SK-N-SH (cell line): ENCODE results near the gene BPIFB3. TPM values are rescaled to one million over a fixed set of nuclear protein-coding genes. Genes with fewer than 3 reads are reported as not detected.

Experiments used
- CTCF ChIA-PET: fragments of 300-600, 350-600 bp; formaldehyde crosslinking; extraction: SDS; loops from one replicate; lab custom pipeline; 2021; lab: Yijun Ruan, JAX
- POLR2A ChIA-PET: fragments of 350-600 bp; sonication (Branson Sonifier 250); formaldehyde crosslinking; extraction: SDS; loops from one replicate; lab custom pipeline; 2020; ENCODE audit warnings: antibody characterized with exemption, inconsistent platforms; lab: Yijun Ruan, JAX
- DNase-seq: peaks from one replicate; pipeline ENCODE4 v3.0.0; 2012
- H2AFZ ChIP-seq: fragments of 200-600 bp; sonication (generic); 2 replicates; pipeline ENCODE4 v1.8.1; 2016; ENCODE audit warnings: antibody characterized with exemption, mild to moderate bottlenecking, low read depth
- H3F3A ChIP-seq: fragments of 200-600 bp; sonication (generic); replicated peaks from 2 replicates; pipeline ENCODE3; 2016; ENCODE audit warnings: antibody characterized with exemption, mild to moderate bottlenecking; ENCODE audit not compliant: insufficient read depth
- H3K27ac ChIP-seq, 2 experiments: fragments of 200-500 bp in 1 of 2; fragments of 200-600 bp in 1 of 2; sonication (Bioruptor generic) in 1 of 2; sonication (generic), shearing (Covaris generic) in 1 of 2; 2 replicates each; pipeline versions ENCODE4 v1.5.1 to v1.6.1; 2014 to 2016; ENCODE audit warnings: low read depth in 2 of 2, inconsistent platforms in 1 of 2, low read length in 1 of 2, mild to moderate bottlenecking in 1 of 2, mixed read lengths in 1 of 2
- H3K27me3 ChIP-seq: fragments of 200-600 bp; sonication (generic), shearing (Covaris generic); 2 replicates; pipeline ENCODE4 v1.6.1; 2016; ENCODE audit warnings: mixed run types; ENCODE audit not compliant: insufficient read depth
- H3K36me3 ChIP-seq, 2 experiments: fragments of 200-500 bp in 1 of 2; fragments of 200-600 bp in 1 of 2; sonication (Bioruptor generic) in 1 of 2; sonication (generic) in 1 of 2; replicated peaks in 1 of 2; 2 replicates each; pipeline versions ENCODE3 to v1.5.1; 2014 to 2016; ENCODE audit warnings: low read length in 1 of 2, mild to moderate bottlenecking in 1 of 2; ENCODE audit not compliant: insufficient read depth in 2 of 2, control insufficient read depth in 1 of 2
- H3K4me1 ChIP-seq, 2 experiments: fragments of 200-500 bp in 1 of 2; fragments of 200-600 bp in 1 of 2; sonication (Bioruptor generic) in 1 of 2; sonication (generic), shearing (Covaris generic) in 1 of 2; 2 replicates each; pipeline versions ENCODE4 v1.5.1 to v1.6.1; 2014 to 2016; ENCODE audit warnings: low read depth in 1 of 2, low read length in 1 of 2, mixed run types in 1 of 2; ENCODE audit not compliant: insufficient read depth in 2 of 2, control insufficient read depth in 1 of 2
- H3K4me2 ChIP-seq: fragments of 200-600 bp; sonication (generic), shearing (Covaris generic); 2 replicates; pipeline ENCODE4 v1.6.1; 2017; ENCODE audit warnings: mixed run types
- H3K4me3 ChIP-seq, 2 experiments: fragments of 200-500 bp in 1 of 2; fragments of 200-600 bp in 1 of 2; sonication (Bioruptor generic) in 1 of 2; sonication (generic), shearing (Covaris generic) in 1 of 2; 2 replicates each; pipeline versions ENCODE4 v1.5.1 to v1.8.1; 2014 to 2016; ENCODE audit warnings: low read depth in 2 of 2, inconsistent platforms in 1 of 2, low read length in 1 of 2, mild to moderate bottlenecking in 1 of 2, mixed read lengths in 1 of 2, moderate library complexity in 1 of 2
- H3K79me2 ChIP-seq: fragments of 200-600 bp; sonication (generic); 2 replicates; pipeline ENCODE4 v1.8.1; 2017; ENCODE audit warnings: mild to moderate bottlenecking; ENCODE audit not compliant: insufficient read depth
- H3K9ac ChIP-seq: fragments of 200-600 bp; sonication (generic); 2 replicates; pipeline ENCODE4 v1.6.1; 2017; ENCODE audit warnings: mixed run types
- H3K9me2 ChIP-seq: fragments of 200-600 bp; sonication (generic); 2 replicates; pipeline ENCODE4 v1.6.1; 2017; ENCODE audit warnings: mixed run types
- H3K9me3 ChIP-seq: fragments of 200-600 bp; sonication (generic); 2 replicates; pipeline ENCODE4 v1.6.1; 2017; ENCODE audit warnings: mixed run types, mild to moderate bottlenecking, moderate library complexity
- H4K20me1 ChIP-seq: fragments of 200-600 bp; sonication (generic); 2 replicates; pipeline ENCODE4 v1.6.1; 2017; ENCODE audit warnings: mild to moderate bottlenecking, mixed run types; ENCODE audit not compliant: insufficient read depth
- CTCF ChIP-seq: fragments of 200-600 bp; sonication (generic); IDR thresholded peaks from 2 replicates; pipeline ENCODE4 v1.6.1; 2017; ENCODE audit warnings: antibody characterized with exemption, mild to moderate bottlenecking, moderate library complexity
- ELF1 ChIP-seq: IDR thresholded peaks from 2 replicates; pipeline ENCODE4 v1.4.0; 2012
- EP300 ChIP-seq, 2 experiments: IDR thresholded peaks; 2 replicates each; pipeline versions ENCODE4 v1.4.0 to v1.6.1; 2012; ENCODE audit warnings: borderline replicate concordance in 1 of 2, low read depth in 1 of 2, low read length in 1 of 2
- EZH2phosphoT487 ChIP-seq: fragments of 200-600 bp; sonication (generic); IDR thresholded peaks from 2 replicates; pipeline ENCODE4 v1.6.1; 2017; ENCODE audit warnings: low read depth, mixed run types, mild to moderate bottlenecking, antibody characterized with exemption, moderate library complexity, borderline replicate concordance
- FOSL2 ChIP-seq: IDR thresholded peaks from 2 replicates; pipeline ENCODE4 v1.4.0; 2012; ENCODE audit warnings: low read depth, mild to moderate bottlenecking, moderate library complexity, borderline replicate concordance
- FOXJ3 ChIP-seq: sonication (generic); formaldehyde crosslinking; IDR thresholded peaks from 2 replicates; pipeline ENCODE4 v1.5.1; 2020; ENCODE audit warnings: mild to moderate bottlenecking, missing genetic modification reagents
- GABPA ChIP-seq: IDR thresholded peaks from 2 replicates; pipeline ENCODE4 v1.4.0; 2012; ENCODE audit warnings: low read depth, mild to moderate bottlenecking
- IRF3 ChIP-seq: fragments of 150-350 bp; IDR thresholded peaks from 2 replicates; pipeline ENCODE4 v1.6.1; 2016; ENCODE audit warnings: mild to moderate bottlenecking, low read depth, low read length
- JUND ChIP-seq: IDR thresholded peaks from 2 replicates; pipeline ENCODE4 v1.4.0; 2012
- MAX ChIP-seq: IDR thresholded peaks from 2 replicates; pipeline ENCODE4 v1.4.0; 2012; ENCODE audit warnings: low read depth
- MEF2A ChIP-seq: IDR thresholded peaks from 2 replicates; pipeline ENCODE4 v1.4.0; 2012; ENCODE audit warnings: low read depth, borderline replicate concordance
- NFIC ChIP-seq: IDR thresholded peaks from 2 replicates; pipeline ENCODE4 v1.4.0; 2012; ENCODE audit warnings: borderline replicate concordance
- NRF1 ChIP-seq: IDR thresholded peaks from 2 replicates; pipeline ENCODE4 v1.6.1; 2012; ENCODE audit warnings: low read depth, mild to moderate bottlenecking, low read length
- PBX3 ChIP-seq: IDR thresholded peaks from 2 replicates; pipeline ENCODE4; 2012
- RAD21 ChIP-seq: IDR thresholded peaks from 2 replicates; pipeline ENCODE4 v1.6.1; 2012; ENCODE audit warnings: mild to moderate bottlenecking, low read length
- RXRA ChIP-seq: IDR thresholded peaks from 2 replicates; pipeline ENCODE4 v1.4.0; 2012; ENCODE audit warnings: low read depth, mild to moderate bottlenecking, borderline replicate concordance
- TCF12 ChIP-seq: IDR thresholded peaks from 2 replicates; pipeline ENCODE4 v1.4.0; 2012
- TEAD4 ChIP-seq: IDR thresholded peaks from 2 replicates; pipeline ENCODE4 v1.4.0; 2012; ENCODE audit warnings: mild to moderate bottlenecking, borderline replicate concordance; ENCODE audit not compliant: insufficient read depth
- USF2 ChIP-seq: fragments of 150-350 bp; IDR thresholded peaks from 2 replicates; pipeline ENCODE4 v1.6.1; 2017; ENCODE audit warnings: antibody characterized with exemption, low read length, low read depth, borderline replicate concordance
- WGBS: methylation state at CpG from one replicate; pipeline ENCODE4 v1.1.6; 2017; ENCODE audit warnings: low lambda C conversion rate; 5-methylcytosine and 5-hydroxymethylcytosine counted together
- polyA plus RNA-seq, 3 experiments: library from polyadenylated mRNA; depleted of rRNA; stranded (reverse); fragments of >200 nt; gene quantifications; 2 replicates each; pipeline ENCODE4 v1.2.3, GENCODE V29; 2012

BPIFB3 gene
- polyA plus RNA-seq, 1 of the 3 experiments (the other 2 are of a cell fraction), result not detected

GRCh38 chr20:33065785-33066184, 12.1 kb downstream of the BPIFB3 start (continued):
- no peak for TF ChIP-seq EP300 (IDR thresholded peaks at IDR 0.05; ENCODE audit: borderline replicate concordance in 1 of 2, low read depth in 1 of 2, low read length in 1 of 2)
- TF ChIP-seq MAX, result no peak
- no peak for TF ChIP-seq FOXJ3 (CRISPR knock-in tag)
- no peak for TF ChIP-seq IRF3
- TF ChIP-seq NFIC, result no peak
- no peak for TF ChIP-seq CTCF

- H3K79me2 ChIP-seq, result no peaks in the 10 kb centered on the region
- H3K27ac ChIP-seq, result no peak overlapping the region
- no peak overlapping the region for H3K9ac ChIP-seq
- no peaks in the 10 kb centered on the region for H3K9me3 ChIP-seq
- TF ChIP-seq ELF1, result no peak
- no peaks in the 10 kb centered on the region for H3K36me3 ChIP-seq
- H3K4me1 ChIP-seq, result no peaks in the 10 kb centered on the region
- H3K4me2 ChIP-seq, result no peak overlapping the region
- WGBS, result 23% methylated on average over 3 of the region's 3 CpGs
- POLR2A ChIA-PET, result no interaction called here
- H3K4me3 ChIP-seq, result no peak overlapping the region
- no peaks in the 10 kb centered on the region for H3K9me2 ChIP-seq
- H4K20me1 ChIP-seq, result no peaks in the 10 kb centered on the region
- no peaks in the 10 kb centered on the region for H3F3A ChIP-seq
- H2AFZ ChIP-seq, result no peak overlapping the region
- peaks cover 49% of the 10 kb centered on the region for H3K27me3 ChIP-seq
- no peak for DNase-seq
- CTCF ChIA-PET, result no interaction called here
Measured at GRCh38 chr20:33067806-33068205, 14.1 kb downstream of the BPIFB3 start.

GRCh38 chr20:33068251-33068939, 14.7 kb downstream of the BPIFB3 start:
- Histone ChIP-seq H3K9ac (no peak overlapping the region), H3K27ac (no peak overlapping the region), H3K4me2 (no peak overlapping the region), H3K4me1 (no peaks in the 10 kb centered on the region), H3K27me3 (peaks cover 44% of the 10 kb centered on the region), H3F3A (no peaks in the 10 kb centered on the region), H3K4me3 (no peak overlapping the region), H3K9me3 (no peaks in the 10 kb centered on the region), H3K9me2 (no peaks in the 10 kb centered on the region), H2AFZ (no peak overlapping the region), H3K79me2 (no peaks in the 10 kb centered on the region), H3K36me3 (no peaks in the 10 kb centered on the region), H4K20me1 (no peaks in the 10 kb centered on the region)
- no peak for DNase-seq
- ChIA-PET POLR2A (no interaction called here), CTCF (no interaction called here)
- 21% methylated on average over 10 of the region's 12 CpGs for WGBS
- no peak for TF ChIP-seq ELF1
- no peak for TF ChIP-seq USF2
- TF ChIP-seq MEF2A, result no peak
- no peak for TF ChIP-seq TCF12
- TF ChIP-seq IRF3, result no peak
- TF ChIP-seq RAD21, result no peak
- no peak for TF ChIP-seq RXRA
- no peak for TF ChIP-seq FOSL2
- no peak for TF ChIP-seq TEAD4
- no peak for TF ChIP-seq JUND
- TF ChIP-seq PBX3, result no peak
- TF ChIP-seq GABPA, result no peak
- no peak for TF ChIP-seq NRF1
- TF ChIP-seq EZH2phosphoT487, result no peak
